Thoracic aorta (tissue), 2 donors: ENCODE data around the gene NAALADL1. TPM values are rescaled to one million over a fixed set of nuclear protein-coding genes. Genes with fewer than 3 reads are reported as not detected.
"Not testable (repeated sequence)": the region's sequence is repeated elsewhere in the genome, so short reads cannot be mapped to it uniquely, and the experiment has no call there.

ENCODE experiments used
- ATAC-seq: fragments of 150-250 bp; one replicate; pipeline ENCODE4 v1.8.0; 2017; ENCODE audit warnings: low read depth; ENCODE audit not compliant: insufficient number of reproducible peaks, low FRiP score
- DNase-seq: peaks from one replicate; pipeline ENCODE4 v3.0.0-alpha.2; 2020; ENCODE audit warnings: low spot score
- H3K27ac ChIP-seq, 2 donors: fragments of 200-600 bp; sonication (generic); 1 replicate in 1 of 2; 2 replicates in 1 of 2; pipeline ENCODE4 v1.5.1; 2016; ENCODE audit warnings: mild to moderate bottlenecking in 2 of 2, moderate library complexity in 2 of 2
- H3K27me3 ChIP-seq: fragments of 200-600 bp; sonication (generic); replicated peaks from 2 replicates; pipeline ENCODE4 v1.6.0; 2016; ENCODE audit warnings: mild to moderate bottlenecking; ENCODE audit not compliant: insufficient read depth
- H3K36me3 ChIP-seq: fragments of 200-600 bp; sonication (generic); one replicate; pipeline ENCODE4 v1.5.1; 2016
- H3K4me1 ChIP-seq, 2 donors: fragments of 200-600 bp; sonication (generic); 1 replicate in 1 of 2; 2 replicates in 1 of 2; pipeline versions ENCODE4 v1.5.1 to v1.6.0; 2016; ENCODE audit warnings: low read depth in 2 of 2, mild to moderate bottlenecking in 1 of 2; ENCODE audit not compliant: control insufficient read depth in 1 of 2
- H3K4me3 ChIP-seq: fragments of 200-600 bp; sonication (generic); 2 replicates; pipeline ENCODE4 v1.5.1; 2016; ENCODE audit warnings: mild to moderate bottlenecking
- H3K9me3 ChIP-seq: fragments of 200-600 bp; sonication (generic); 2 replicates; pipeline ENCODE4 v1.5.1; 2016
- total RNA-seq, 2 donors: library from RNA; depleted of rRNA; stranded (reverse); fragments of >200 nt; gene quantifications; one replicate each; pipeline versions ENCODE4 v1.1.0 to v1.2.3, GENCODE V29; 2016
- TF ChIP-seq, protein P1 (sequence below): fragments of 200-600 bp; sonication (generic); IDR thresholded peaks from one replicate; pipeline ENCODE4 v1.5.1; 2019; ENCODE audit warnings: antibody characterized with exemption

The NAALADL1 gene
- total RNA-seq, 2 donors from 2014 or later = 25.8 to 47.1 TPM

DNA sequence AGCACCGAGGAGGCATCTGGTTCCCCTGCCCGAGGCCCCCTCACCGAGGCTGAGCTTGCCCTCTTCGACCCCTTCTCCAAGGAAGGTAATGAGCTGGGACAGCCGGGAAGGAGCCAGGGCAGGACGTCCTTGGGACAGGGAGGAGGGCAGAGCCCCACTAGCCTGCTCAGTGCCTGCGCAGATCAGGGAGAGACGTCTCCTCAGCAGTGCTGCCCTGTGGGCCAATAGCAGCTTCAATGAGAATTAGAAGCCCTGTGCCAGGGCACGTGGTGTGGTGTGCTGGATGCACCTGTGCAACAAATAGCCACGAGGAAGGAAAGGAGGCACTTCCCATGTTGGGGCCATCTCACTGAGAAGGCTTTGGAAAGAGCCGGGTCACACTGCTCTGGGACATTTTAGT lies 22.8 kb downstream of the NAALADL1 start:
- peaks cover 63% of the 10 kb centered on the region for H3K36me3 ChIP-seq
- H3K27me3 ChIP-seq = no peaks in the 10 kb centered on the region
- H3K9me3 ChIP-seq = no peaks in the 10 kb centered on the region
- no peak for ATAC-seq
- TF ChIP-seq, protein P1, sequence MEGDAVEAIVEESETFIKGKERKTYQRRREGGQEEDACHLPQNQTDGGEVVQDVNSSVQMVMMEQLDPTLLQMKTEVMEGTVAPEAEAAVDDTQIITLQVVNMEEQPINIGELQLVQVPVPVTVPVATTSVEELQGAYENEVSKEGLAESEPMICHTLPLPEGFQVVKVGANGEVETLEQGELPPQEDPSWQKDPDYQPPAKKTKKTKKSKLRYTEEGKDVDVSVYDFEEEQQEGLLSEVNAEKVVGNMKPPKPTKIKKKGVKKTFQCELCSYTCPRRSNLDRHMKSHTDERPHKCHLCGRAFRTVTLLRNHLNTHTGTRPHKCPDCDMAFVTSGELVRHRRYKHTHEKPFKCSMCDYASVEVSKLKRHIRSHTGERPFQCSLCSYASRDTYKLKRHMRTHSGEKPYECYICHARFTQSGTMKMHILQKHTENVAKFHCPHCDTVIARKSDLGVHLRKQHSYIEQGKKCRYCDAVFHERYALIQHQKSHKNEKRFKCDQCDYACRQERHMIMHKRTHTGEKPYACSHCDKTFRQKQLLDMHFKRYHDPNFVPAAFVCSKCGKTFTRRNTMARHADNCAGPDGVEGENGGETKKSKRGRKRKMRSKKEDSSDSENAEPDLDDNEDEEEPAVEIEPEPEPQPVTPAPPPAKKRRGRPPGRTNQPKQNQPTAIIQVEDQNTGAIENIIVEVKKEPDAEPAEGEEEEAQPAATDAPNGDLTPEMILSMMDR = no peak
- H3K4me1 ChIP-seq = no peaks in the 10 kb centered on the region
- H3K4me3 ChIP-seq = no peak overlapping the region
- DNase-seq = no peak
- H3K27ac ChIP-seq = no peak overlapping the region

- TF ChIP-seq, protein P1 = no peak
- H3K36me3 ChIP-seq = peaks cover 62% of the 10 kb centered on the region
- no peak for ATAC-seq
Observed at GRCh38 chr11:65034423-65034822, 23.9 kb downstream of the NAALADL1 start.

DNA sequence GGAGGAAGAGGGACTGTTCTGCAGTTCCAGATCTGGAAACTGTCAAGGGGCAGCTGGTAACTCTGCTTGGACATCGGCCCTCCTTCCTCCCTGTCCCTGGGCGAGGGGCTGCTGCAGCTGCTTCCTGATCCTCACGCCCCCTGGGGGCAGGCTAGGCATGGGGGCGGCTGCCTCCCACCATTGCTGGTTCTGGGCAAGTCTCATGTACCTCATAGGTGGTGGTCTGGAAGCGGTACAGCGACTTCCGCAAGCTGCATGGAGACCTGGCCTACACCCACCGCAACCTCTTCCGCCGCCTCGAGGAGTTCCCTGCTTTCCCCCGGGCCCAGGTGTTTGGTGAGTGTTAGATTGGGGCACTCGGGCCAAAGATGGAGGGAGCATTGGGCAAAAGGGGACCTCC lies 26.1 kb downstream of the NAALADL1 start:
- H3K9me3 ChIP-seq = no peaks in the 10 kb centered on the region
- H3K4me3 ChIP-seq = no peak overlapping the region
- peaks cover 46% of the 10 kb centered on the region for H3K36me3 ChIP-seq
- no peaks in the 10 kb centered on the region for H3K27me3 ChIP-seq
- no peak for DNase-seq
- ATAC-seq = no peak
- H3K27ac ChIP-seq = no peak overlapping the region
- peaks cover 7 to 9% of the 10 kb centered on the region in 2 donors for H3K4me1 ChIP-seq
- TF ChIP-seq, protein P1 = no peak

More at GRCh38 chr11:65034423-65034822, 23.9 kb downstream of the NAALADL1 start:
- no peaks in the 10 kb centered on the region for H3K4me1 ChIP-seq
- no peak overlapping the region for H3K4me3 ChIP-seq
- DNase-seq = no peak
- H3K27ac ChIP-seq = no peak overlapping the region
- H3K27me3 ChIP-seq = no peaks in the 10 kb centered on the region
- no peaks in the 10 kb centered on the region for H3K9me3 ChIP-seq

DNA sequence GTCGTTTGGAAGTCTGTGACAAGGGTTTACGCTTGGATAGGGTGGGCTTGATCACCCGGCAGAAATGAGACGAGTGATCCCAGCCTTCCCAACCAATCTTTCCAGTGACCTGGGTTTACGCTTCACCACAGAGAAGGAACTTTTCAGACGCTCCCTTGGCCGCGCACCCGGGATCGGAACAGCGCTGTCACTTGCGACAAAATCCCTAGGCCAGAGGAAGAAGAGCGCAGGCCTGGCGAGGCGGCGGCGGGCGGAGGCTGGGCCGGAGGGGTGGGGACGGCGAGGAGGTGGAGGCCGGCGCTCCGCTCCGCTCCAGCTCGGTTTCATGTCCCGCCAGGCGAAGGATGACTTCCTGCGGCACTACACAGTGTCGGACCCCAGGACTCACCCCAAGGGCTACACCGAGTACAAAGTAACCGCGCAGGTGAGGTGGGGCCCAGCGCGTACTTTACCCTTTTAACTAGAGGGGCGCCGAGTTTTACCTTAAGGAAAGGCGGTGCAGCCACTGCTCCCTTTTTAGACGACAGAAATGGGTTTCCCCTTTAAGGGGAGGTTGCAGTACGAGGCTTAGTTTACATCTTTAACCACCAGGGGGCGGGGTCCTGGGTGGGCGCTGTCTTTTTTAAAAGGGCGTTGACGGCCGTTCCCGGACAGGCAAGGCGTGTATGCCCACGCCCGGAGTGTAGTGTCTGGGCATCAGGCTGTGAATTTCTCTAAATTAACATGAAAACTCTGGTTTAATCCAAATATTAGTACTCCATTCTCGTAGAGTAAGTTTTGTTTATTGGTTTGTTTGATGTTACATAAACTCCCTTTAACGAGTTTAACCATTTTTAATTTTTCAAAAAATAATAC lies 30.9 kb downstream of the NAALADL1 start, which contains the start of gene SNX15:
Gene SNX15, plus strand, starts transcription at position 227 of the 855 bp plus-strand sequence. Its CDS starts 99 bp downstream, at position 326.
- Histone ChIP-seq H3K27ac (peak within 1 kb of the TSS; percentile 75 to 77), H3K9me3 (no peaks in the 10 kb centered on the region), H3K4me1 (peaks cover 7 to 14% of the 10 kb centered on the region in 2 donors), H3K27me3 (no peaks in the 10 kb centered on the region), H3K36me3 (peaks cover 12% of the 10 kb centered on the region), H3K4me3 (peak within 1 kb of the TSS; percentile 75)
- DNase-seq = peak; percentile 86
- ATAC-seq = peak; percentile 94
- TF ChIP-seq, protein P1 = peak; percentile 86

- Histone ChIP-seq H3K27ac (peak overlapping the region; percentile 75 to 77), H3K27me3 (no peaks in the 10 kb centered on the region), H3K4me3 (peak overlapping the region; percentile 75), H3K9me3 (no peaks in the 10 kb centered on the region), H3K36me3 (peaks cover 8% of the 10 kb centered on the region), H3K4me1 (peaks cover 7 to 14% of the 10 kb centered on the region in 2 donors)
- TF ChIP-seq, protein P1 = no peak
- DNase-seq = no peak
- peak; percentile 15 for ATAC-seq
Observed at GRCh38 chr11:65026810-65027209, 31.5 kb downstream of the NAALADL1 start.

GRCh38 chr11:65023502-65023901 lies 34.9 kb downstream of the NAALADL1 start:
- H3K27ac ChIP-seq, ATAC-seq, H3K9me3 ChIP-seq, DNase-seq, H3K27me3 ChIP-seq, H3K4me3 ChIP-seq: not testable (repeated sequence)
- Histone ChIP-seq H3K36me3 (peaks cover 20% of the 10 kb centered on the region), H3K4me1 (peaks cover 4 to 11% of the 10 kb centered on the region in 2 donors)
